Astrocyte (in vitro differentiated cells and primary cell): Measurements from ENCODE around the gene CCDC28B.

Source experiments
- EZH2 ChIP-seq: IDR thresholded peaks from 2 replicates; pipeline ENCODE4 v1.6.1; 2012; ENCODE audit warnings: mild to moderate bottlenecking, low read length, inconsistent platforms; ENCODE audit not compliant: insufficient read depth
- TF ChIP-seq, protein P1 (sequence below): IDR thresholded peaks from 2 replicates; pipeline ENCODE4 v1.5.1; 2011; ENCODE audit warnings: low read depth, mild to moderate bottlenecking, inconsistent platforms, low read length, moderate library complexity; ENCODE audit not compliant: insufficient read depth

DNA sequence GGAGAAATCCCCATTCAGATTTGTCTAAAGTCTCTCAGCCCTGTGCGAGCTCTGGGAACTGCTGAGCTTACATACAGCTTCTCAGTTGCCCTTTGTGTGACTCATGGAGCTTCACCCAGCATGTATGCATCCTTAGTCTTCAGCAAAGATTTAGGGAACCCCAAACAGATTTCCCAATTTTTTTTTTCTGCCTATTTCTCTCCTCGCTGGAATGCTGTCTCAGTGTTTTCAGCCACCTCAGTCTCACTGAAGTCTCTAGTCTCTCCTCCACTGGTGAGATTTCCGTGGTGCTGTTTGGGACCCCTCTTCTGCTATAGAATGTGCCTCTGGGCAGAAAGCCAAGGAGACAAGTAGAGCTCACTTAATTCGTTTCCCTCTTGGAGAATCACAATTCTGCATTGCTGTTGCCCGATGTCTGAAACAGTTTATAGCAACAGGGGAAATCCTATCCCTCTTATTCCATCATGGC lies 49.0 kb upstream of the CCDC28B start:
- no peak for TF ChIP-seq EZH2
- TF ChIP-seq, protein P1, sequence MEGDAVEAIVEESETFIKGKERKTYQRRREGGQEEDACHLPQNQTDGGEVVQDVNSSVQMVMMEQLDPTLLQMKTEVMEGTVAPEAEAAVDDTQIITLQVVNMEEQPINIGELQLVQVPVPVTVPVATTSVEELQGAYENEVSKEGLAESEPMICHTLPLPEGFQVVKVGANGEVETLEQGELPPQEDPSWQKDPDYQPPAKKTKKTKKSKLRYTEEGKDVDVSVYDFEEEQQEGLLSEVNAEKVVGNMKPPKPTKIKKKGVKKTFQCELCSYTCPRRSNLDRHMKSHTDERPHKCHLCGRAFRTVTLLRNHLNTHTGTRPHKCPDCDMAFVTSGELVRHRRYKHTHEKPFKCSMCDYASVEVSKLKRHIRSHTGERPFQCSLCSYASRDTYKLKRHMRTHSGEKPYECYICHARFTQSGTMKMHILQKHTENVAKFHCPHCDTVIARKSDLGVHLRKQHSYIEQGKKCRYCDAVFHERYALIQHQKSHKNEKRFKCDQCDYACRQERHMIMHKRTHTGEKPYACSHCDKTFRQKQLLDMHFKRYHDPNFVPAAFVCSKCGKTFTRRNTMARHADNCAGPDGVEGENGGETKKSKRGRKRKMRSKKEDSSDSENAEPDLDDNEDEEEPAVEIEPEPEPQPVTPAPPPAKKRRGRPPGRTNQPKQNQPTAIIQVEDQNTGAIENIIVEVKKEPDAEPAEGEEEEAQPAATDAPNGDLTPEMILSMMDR = no peak
